Measurements from ENCODE around the gene HPS5. TPM values are rescaled to one million over a fixed set of nuclear protein-coding genes. Genes with fewer than 3 reads are reported as not detected.

Gene HPS5
- total RNA-seq, 2 experiments from 2014 or later: 20.3 to 22.6 TPM

GRCh38 chr11:18245396-18245795 is 76.5 kb downstream of the HPS5 start:
- H3K4me3 Mint-ChIP-seq: no peak overlapping the region
- peak overlapping the region; percentile 12 for H3K27ac Mint-ChIP-seq
- no peak for DNase-seq
- H3K9me3 Mint-ChIP-seq: no peaks in the 10 kb centered on the region
- peaks cover 9% of the 10 kb centered on the region for H3K27me3 Mint-ChIP-seq
- ChIA-PET POLR2A (interaction anchor here (4.6 to 4.7 kb wide), 2 partner anchors 76 to 151 kb away, joined by 31 to 59 read pairs; partner anchors contain the start of genes GTF2H1, HPS5 and LDHA), CTCF (interaction anchor here (2.6 to 2.8 kb wide), 3 partner anchors 14 to 281 kb away, joined by 12 to 26 read pairs (median 20); partner anchors contain the start of gene TSG101)
- no peaks in the 10 kb centered on the region for H3K36me3 Mint-ChIP-seq (ENCODE audit: low read depth)
- peaks cover 35% of the 10 kb centered on the region for H3K4me1 Mint-ChIP-seq

GRCh38 chr11:18243783-18244362 is 78.1 kb downstream of the HPS5 start:
- ChIA-PET CTCF (interaction anchor here (0.6 to 2.8 kb wide), 66 partner anchors 9 to 559 kb away, joined by 3 to 29 read pairs (median 5); partner anchors contain the start of genes GTF2H1, HPS5, LDHA and SAAL1), POLR2A (interaction anchor here (0.8 to 4.7 kb wide), 10 partner anchors 9 to 390 kb away, joined by 3 to 59 read pairs (median 4); partner anchors contain the start of genes GTF2H1, HPS5, LDHA and SPTY2D1)
- no peaks in the 10 kb centered on the region for H3K9me3 Mint-ChIP-seq
- DNase-seq: peak; percentile 76
- H3K27ac Mint-ChIP-seq: no peak overlapping the region
- H3K36me3 Mint-ChIP-seq (ENCODE audit: low read depth): no peaks in the 10 kb centered on the region
- H3K4me1 Mint-ChIP-seq: peaks cover 35% of the 10 kb centered on the region
- no peak overlapping the region for H3K4me3 Mint-ChIP-seq
- peaks cover 17% of the 10 kb centered on the region for H3K27me3 Mint-ChIP-seq

GRCh38 chr11:18239655-18240054 is 82.3 kb downstream of the HPS5 start:
- H3K4me3 Mint-ChIP-seq: no peak overlapping the region
- no peak overlapping the region for H3K27ac Mint-ChIP-seq
- POLR2A ChIA-PET: no interaction called here
- H3K36me3 Mint-ChIP-seq (ENCODE audit: low read depth): no peaks in the 10 kb centered on the region
- H3K27me3 Mint-ChIP-seq: peaks cover 37% of the 10 kb centered on the region
- no peaks in the 10 kb centered on the region for H3K9me3 Mint-ChIP-seq
- H3K4me1 Mint-ChIP-seq: peaks cover 8% of the 10 kb centered on the region
- DNase-seq: no peak
- CTCF ChIA-PET: no interaction called here

GRCh38 chr11:18236664-18237356 is 85.1 kb downstream of the HPS5 start, which contains the start of gene SAA4:
Gene SAA4 (minus strand): TSS chr11:18236802. CDS start chr11:18235926, 876 bp downstream.
- Mint-ChIP-seq H3K27me3 (peaks cover 46% of the 10 kb centered on the region), H3K27ac (no peak within 1 kb of the TSS), H3K9me3 (no peaks in the 10 kb centered on the region), H3K36me3 (ENCODE audit: low read depth) (no peaks in the 10 kb centered on the region), H3K4me3 (no peak within 1 kb of the TSS), H3K4me1 (no peaks in the 10 kb centered on the region)
- no peak for DNase-seq
- CTCF ChIA-PET: interaction anchor here (0.8 kb wide), 1 partner anchor 8 kb away, joined by 3 read pairs; no protein-coding TSS in a partner anchor
- POLR2A ChIA-PET: no interaction called here

GRCh38 chr11:18235394-18236334 is 86.3 kb downstream of the HPS5 start:
- CTCF ChIA-PET: interaction anchor here (0.8 to 1.9 kb wide), 2 partner anchors 7 to 8 kb away, joined by 3 to 7 read pairs; no protein-coding TSS in a partner anchor
- peaks cover 43% of the 10 kb centered on the region for H3K27me3 Mint-ChIP-seq
- no peaks in the 10 kb centered on the region for H3K4me1 Mint-ChIP-seq
- no peak for DNase-seq
- POLR2A ChIA-PET: no interaction called here
- H3K36me3 Mint-ChIP-seq (ENCODE audit: low read depth): no peaks in the 10 kb centered on the region
- H3K9me3 Mint-ChIP-seq: no peaks in the 10 kb centered on the region
- H3K4me3 Mint-ChIP-seq: no peak overlapping the region
- H3K27ac Mint-ChIP-seq: no peak overlapping the region

- no peak overlapping the region for H3K27ac Mint-ChIP-seq
- CTCF ChIA-PET: interaction anchor here (1.2 to 1.9 kb wide), 2 partner anchors 10 kb away, joined by 3 to 7 read pairs; no protein-coding TSS in a partner anchor
- no peaks in the 10 kb centered on the region for H3K36me3 Mint-ChIP-seq (ENCODE audit: low read depth)
- H3K9me3 Mint-ChIP-seq: no peaks in the 10 kb centered on the region
- no peak for DNase-seq
- no peak overlapping the region for H3K4me3 Mint-ChIP-seq
- peaks cover 34% of the 10 kb centered on the region for H3K27me3 Mint-ChIP-seq
- POLR2A ChIA-PET: interaction anchor here (1.3 kb wide), 1 partner anchor 13 kb away, joined by 3 read pairs; no protein-coding TSS in a partner anchor
- H3K4me1 Mint-ChIP-seq: no peaks in the 10 kb centered on the region
Observed at GRCh38 chr11:18233912-18234311, 88.0 kb downstream of the HPS5 start.

- ChIA-PET CTCF (interaction anchor here (0.9 to 2.0 kb wide), 3 partner anchors 10 to 126 kb away, joined by 3 to 12 read pairs (median 3); no protein-coding TSS in a partner anchor), POLR2A (no interaction called here)
- H3K4me3 Mint-ChIP-seq: no peak overlapping the region
- H3K27ac Mint-ChIP-seq: no peak overlapping the region
- H3K9me3 Mint-ChIP-seq: peaks cover 2% of the 10 kb centered on the region
- H3K36me3 Mint-ChIP-seq (ENCODE audit: low read depth): no peaks in the 10 kb centered on the region
- no peak for DNase-seq
- peaks cover 22% of the 10 kb centered on the region for H3K27me3 Mint-ChIP-seq
- no peaks in the 10 kb centered on the region for H3K4me1 Mint-ChIP-seq
Observed at GRCh38 chr11:18230859-18231258, 91.1 kb downstream of the HPS5 start.

- DNase-seq: no peak
- Mint-ChIP-seq H3K9me3 (peaks cover 2% of the 10 kb centered on the region), H3K27me3 (peaks cover 18% of the 10 kb centered on the region), H3K36me3 (ENCODE audit: low read depth) (no peaks in the 10 kb centered on the region), H3K4me3 (no peak overlapping the region), H3K27ac (no peak overlapping the region), H3K4me1 (no peaks in the 10 kb centered on the region)
- ChIA-PET CTCF (interaction anchor here (1.7 kb wide), 1 partner anchor 14 kb away, joined by 5 read pairs; no protein-coding TSS in a partner anchor), POLR2A (no interaction called here)
Observed at GRCh38 chr11:18229501-18229900, 92.4 kb downstream of the HPS5 start.

Other genes starting within 250 kb of the HPS5 start
- 10 to 100 TPM; 21.0 to 21.7 TPM for gene SAAL1, start 216.1 kb downstream of the HPS5 start, total RNA-seq
- gene MRGPRX3, start 189.6 kb downstream of the HPS5 start, total RNA-seq: not detected
- not detected for gene MRGPRX4, start 149.3 kb downstream of the HPS5 start, total RNA-seq
- gene SAA4, start 85.3 kb downstream of the HPS5 start, total RNA-seq: not detected
- gene SAA2, start 73.5 kb downstream of the HPS5 start, total RNA-seq: under 1 TPM in 1 of 2 experiments, not detected in 1; 0.28 TPM
- gene SAA1, start 55.9 kb downstream of the HPS5 start, total RNA-seq: not detected
- gene GTF2H1, start 427 bp upstream of the HPS5 start, total RNA-seq: 10 to 100 TPM; 47.0 to 48.2 TPM
- 100 to 1,000 TPM; 949 to 971 TPM for gene LDHA, start 72.4 kb upstream of the HPS5 start, total RNA-seq
- not detected for gene LDHC, start 90.2 kb upstream of the HPS5 start, total RNA-seq
- not detected for gene LDHAL6A, start 133.7 kb upstream of the HPS5 start, total RNA-seq
- 10 to 100 TPM; 40.4 to 44.2 TPM for gene TSG101, start 204.8 kb upstream of the HPS5 start, total RNA-seq